Epithelial cell of proximal tubule (primary cell): ENCODE measurements around the gene MXD3. TPM values are rescaled to one million over a fixed set of nuclear protein-coding genes. Genes with fewer than 3 reads are reported as not detected.
"Not testable (repeated sequence)": the region's sequence is repeated elsewhere in the genome, so short reads cannot be mapped to it uniquely, and the experiment has no call there.

Experiments used
- DNase-seq: peaks from one replicate; pipeline ENCODE4 v3.0.0-alpha.2; 2011; ENCODE audit warnings: low read depth
- H3K4me3 ChIP-seq: 2 replicates; pipeline ENCODE4 v1.5.1; 2011; ENCODE audit warnings: low read depth, mild to moderate bottlenecking, low read length
- total RNA-seq: library from RNA; depleted of rRNA; stranded (reverse); fragments of >200 nt; gene quantifications from 2 replicates; pipeline ENCODE4 v1.2.3, GENCODE V29; 2015
- TF ChIP-seq, protein P1 (sequence below): conservative IDR thresholded peaks from 2 replicates; pipeline ENCODE4 v1.5.1; 2012; ENCODE audit warnings: low read depth, mild to moderate bottlenecking, low read length

Gene MXD3
- total RNA-seq, 1 donor from 2014 or later = 41.9 TPM

DNA sequence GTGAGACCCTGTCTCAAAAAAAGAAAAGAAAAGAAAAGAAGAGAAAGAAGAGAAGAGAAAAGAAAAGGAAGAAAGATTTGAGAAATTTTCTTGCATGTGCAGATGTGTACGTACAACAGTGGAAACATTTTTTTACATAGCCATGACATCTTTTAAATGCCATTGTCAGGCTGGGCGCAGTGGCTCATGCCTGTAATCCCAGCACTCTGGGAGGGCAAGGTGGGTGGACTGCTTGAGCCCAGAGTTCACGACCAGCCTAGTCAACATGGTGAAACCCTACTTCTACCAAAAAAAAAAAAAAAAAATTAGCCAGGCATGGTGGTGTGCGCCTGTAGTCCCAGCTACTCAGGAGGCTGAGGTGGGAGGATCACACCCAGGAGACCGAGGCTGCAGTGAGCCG is 33.2 kb upstream of the MXD3 start:
- no peak overlapping the region for H3K4me3 ChIP-seq
- DNase-seq = no peak
- TF ChIP-seq, protein P1, sequence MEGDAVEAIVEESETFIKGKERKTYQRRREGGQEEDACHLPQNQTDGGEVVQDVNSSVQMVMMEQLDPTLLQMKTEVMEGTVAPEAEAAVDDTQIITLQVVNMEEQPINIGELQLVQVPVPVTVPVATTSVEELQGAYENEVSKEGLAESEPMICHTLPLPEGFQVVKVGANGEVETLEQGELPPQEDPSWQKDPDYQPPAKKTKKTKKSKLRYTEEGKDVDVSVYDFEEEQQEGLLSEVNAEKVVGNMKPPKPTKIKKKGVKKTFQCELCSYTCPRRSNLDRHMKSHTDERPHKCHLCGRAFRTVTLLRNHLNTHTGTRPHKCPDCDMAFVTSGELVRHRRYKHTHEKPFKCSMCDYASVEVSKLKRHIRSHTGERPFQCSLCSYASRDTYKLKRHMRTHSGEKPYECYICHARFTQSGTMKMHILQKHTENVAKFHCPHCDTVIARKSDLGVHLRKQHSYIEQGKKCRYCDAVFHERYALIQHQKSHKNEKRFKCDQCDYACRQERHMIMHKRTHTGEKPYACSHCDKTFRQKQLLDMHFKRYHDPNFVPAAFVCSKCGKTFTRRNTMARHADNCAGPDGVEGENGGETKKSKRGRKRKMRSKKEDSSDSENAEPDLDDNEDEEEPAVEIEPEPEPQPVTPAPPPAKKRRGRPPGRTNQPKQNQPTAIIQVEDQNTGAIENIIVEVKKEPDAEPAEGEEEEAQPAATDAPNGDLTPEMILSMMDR = no peak

DNA sequence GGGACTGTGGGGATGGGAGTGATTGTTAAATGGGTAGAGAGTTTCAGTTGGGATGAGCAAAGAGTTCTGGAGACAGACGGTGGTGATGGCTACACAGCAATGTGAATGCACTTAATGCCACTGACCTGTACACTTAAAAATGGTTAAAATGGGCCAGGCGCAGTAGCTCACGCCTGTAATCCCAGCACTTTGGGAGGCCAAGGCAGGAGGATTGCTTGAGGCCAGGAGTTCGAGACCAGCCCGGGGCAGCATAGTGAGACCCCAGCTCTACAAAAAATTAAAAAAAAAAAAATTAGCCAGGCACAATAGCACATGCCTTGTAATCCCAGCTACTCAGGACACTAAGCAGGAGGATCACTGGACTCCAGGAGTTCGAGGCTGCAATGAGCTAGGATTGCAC is 32.1 kb upstream of the MXD3 start:
- no peak for DNase-seq
- no peak overlapping the region for H3K4me3 ChIP-seq
- TF ChIP-seq, protein P1 = no peak

DNA sequence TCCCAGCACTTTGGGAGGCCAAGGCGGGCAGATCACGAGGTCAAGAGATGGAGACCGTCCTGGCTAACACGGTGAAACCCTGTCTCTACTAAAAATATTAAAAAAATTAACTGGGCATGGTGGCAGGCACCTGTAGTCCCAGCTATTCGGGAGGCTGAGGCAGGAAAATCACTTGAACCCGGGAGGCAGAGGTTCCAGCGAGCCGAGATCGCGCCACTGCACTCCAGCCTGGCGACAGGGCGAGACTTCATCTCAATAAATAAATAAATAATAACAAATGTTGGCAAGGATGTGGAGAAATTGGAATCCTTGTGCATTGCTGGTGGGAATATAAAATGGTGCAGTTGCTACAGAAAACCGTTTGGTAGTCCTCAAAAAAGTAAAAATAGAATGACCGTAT is 31.3 kb upstream of the MXD3 start:
- H3K4me3 ChIP-seq, DNase-seq: not testable (repeated sequence)

DNA sequence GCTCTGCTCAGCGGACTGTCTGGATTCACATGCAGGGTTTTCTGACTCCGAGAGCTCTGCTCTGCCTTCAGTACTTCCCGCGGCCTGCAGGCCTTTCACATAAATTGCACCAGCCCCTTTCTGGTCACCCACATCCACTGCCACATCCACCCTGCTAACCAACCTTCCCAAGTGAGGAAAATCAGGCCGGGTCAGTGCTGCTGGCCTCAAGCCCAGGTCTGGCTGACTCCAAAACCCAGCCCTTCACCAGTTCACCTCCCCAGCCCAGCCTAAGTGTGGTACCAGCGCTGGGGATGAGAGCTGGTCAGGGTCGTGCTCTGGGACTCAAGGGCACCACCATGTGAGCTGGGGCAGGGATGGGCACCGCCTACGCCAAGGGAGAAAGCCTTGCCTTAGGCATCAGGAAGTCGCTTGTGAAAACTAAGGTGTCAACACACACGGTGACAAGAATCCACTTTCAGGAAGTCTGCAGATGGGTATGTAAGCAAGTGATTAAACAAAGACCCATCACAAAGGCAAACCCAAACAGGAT is 27.5 kb upstream of the MXD3 start:
- TF ChIP-seq, protein P1 = no peak
- no peak for DNase-seq
- no peak overlapping the region for H3K4me3 ChIP-seq

DNA sequence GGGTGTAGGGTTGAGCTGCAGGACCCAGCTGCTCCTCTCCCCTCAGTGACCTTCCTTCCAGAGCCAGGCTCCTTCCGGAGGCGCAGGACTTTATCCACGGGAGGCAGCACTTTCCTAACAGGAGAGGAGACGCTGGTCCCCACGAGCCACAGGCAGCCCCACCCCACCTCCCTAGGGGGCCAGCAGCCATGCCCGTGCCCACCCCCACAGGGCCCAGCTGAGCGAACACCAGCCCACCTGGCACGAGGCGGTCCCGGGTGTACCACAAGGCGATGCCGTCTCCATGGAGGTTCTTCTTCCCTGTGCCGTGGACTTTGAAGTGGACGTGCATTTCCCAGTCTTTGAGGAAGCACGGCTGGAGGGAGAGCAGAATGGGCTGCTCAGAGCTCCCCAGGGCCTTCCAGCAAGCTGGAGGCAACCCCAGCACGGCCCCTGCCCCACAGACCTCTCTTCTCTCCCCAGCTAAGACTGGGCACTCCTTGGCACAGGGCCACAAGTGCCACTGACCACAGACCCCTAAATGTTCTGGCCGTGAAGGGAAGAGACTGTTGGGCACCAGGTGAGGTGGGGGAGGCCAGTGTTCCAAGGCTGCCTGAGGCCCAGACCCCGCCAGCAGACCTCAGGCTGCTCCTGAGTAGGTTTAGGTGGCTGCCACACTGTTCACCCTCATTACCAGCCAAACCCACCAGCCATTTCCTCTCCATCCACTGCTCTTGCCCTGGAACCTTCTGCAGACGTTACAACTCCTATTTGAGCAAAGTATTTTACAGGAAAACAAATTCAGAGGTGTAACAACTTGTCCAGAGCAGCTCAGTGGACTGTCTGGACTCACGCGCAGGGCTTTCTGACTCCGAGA is 26.8 kb upstream of the MXD3 start:
- DNase-seq = no peak
- H3K4me3 ChIP-seq = no peak overlapping the region
- TF ChIP-seq, protein P1 = no peak

DNA sequence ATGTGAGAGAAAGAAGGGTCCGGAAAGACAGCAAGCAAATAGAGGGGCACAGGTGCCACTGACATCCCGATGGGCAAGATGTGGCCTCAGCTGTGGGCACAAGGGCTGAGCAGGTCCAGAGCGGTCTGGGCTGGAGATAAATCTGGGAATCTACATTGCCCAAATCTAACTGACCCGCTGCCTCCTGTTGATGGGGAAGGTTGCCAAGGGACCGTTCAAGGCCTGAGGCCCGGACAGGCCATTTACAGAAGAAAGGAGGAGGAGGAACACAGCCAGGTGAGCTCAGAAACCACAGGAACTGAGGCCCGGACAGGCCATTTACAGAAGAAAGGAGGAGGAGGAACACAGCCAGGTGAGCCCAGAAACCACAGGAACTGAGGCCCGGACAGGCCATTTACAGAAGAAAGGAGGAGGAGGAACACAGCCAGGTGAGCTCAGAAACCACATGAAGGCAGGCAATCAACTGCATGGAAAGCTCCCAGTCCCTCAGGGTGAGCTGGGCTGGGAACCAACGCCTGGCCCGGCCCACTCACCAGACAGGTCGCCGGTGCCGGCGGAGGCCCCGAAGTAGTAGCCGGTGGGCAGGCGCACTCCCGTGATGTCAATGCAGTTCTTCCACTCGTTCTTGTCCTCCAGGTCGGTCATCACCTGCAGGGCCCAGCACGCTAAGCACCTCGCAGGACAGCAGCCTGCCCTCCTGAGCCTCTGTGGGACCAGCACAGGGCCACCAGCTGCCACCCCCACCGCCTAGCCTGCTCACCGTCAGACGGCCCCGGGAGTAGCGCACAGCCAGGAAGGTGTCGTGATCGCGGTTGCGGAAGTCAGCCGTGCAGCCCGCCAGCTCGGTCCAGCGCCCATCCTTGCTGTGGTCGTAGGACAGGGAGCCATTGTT is 25.2 kb upstream of the MXD3 start:
- no peak overlapping the region for H3K4me3 ChIP-seq
- no peak for DNase-seq
- TF ChIP-seq, protein P1 = no peak

DNA sequence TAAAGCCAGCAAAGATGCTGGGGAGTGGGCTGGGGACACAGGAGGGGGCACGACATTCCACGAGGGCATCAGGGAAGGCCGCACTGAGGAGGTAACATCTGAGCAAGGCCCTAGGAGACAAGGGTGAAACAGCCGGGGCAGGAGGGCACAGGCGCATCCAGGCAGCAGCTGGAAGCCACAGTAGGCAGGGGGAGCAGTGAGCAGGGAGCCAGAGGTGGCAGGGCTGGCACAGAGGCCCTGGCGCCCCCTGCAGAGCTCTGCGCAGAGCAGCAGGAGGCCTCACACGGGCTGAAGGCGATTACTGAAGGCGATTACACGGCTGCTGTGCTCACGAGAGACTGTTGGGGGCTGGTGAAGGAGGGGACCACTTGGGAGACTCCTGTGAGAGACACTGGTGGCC is 24.4 kb upstream of the MXD3 start:
- no peak overlapping the region for H3K4me3 ChIP-seq
- TF ChIP-seq, protein P1 = peak; percentile 71
- no peak for DNase-seq
